SIG-M5 treated with dmso at 0.1 percent for 504 hours (cell line): ENCODE data around the gene ARV1.
A peak's percentile ranks its signal among the peaks of the same experiment; 100 is the strongest.
"Not testable (repeated sequence)": the region's sequence is repeated elsewhere in the genome, so short reads cannot be mapped to it uniquely, and the experiment has no call there.

Experiments
- DNase-seq: peaks from one replicate; lab custom pipeline; 2025; ENCODE audit not compliant: unreplicated experiment; lab: John Stamatoyannopoulos, UW

The ARV1 gene

DNA sequence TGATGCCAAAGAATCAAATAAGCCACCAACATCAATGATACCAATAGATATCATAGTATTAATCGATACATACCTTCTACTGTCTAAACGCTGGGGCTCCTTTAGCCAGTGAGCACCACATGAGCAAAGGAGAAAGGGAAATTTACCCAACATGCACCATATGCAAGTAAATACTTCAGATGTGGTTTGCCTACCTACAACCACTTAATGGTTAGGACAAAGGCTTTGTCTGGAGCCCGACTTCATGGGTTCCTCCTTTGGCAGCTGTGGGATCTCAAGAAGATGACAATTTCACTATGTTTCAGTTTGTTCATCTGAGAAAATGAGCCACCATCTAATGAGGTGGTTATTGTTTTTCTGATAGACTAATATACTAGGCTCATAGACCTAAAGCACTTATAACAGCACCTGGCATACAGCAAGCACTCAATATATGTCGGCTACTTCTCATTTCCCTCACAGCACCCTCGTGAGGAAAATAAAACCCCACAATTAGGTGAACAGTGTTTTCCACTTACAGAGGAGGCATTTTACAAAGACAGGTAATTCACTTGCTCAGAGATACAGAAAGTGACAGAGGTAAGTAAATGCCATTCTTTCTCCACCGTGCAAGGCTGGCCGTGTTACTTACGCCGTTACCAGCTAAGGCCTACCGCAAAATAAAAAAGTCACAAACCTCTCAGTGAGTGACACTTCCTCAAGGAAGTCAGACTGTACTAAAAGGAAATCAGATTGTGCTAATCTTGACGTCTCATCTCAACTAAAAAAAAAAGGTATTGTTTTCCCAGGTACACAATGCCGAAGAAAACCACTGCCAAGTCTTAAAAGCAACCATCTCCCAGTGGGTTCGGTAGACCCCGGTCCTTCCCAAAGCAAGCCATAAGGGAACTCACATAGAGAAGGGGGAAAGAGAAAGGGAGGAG lies 1.8 kb upstream of the ARV1 start:
- peak; percentile 46 for DNase-seq

DNA sequence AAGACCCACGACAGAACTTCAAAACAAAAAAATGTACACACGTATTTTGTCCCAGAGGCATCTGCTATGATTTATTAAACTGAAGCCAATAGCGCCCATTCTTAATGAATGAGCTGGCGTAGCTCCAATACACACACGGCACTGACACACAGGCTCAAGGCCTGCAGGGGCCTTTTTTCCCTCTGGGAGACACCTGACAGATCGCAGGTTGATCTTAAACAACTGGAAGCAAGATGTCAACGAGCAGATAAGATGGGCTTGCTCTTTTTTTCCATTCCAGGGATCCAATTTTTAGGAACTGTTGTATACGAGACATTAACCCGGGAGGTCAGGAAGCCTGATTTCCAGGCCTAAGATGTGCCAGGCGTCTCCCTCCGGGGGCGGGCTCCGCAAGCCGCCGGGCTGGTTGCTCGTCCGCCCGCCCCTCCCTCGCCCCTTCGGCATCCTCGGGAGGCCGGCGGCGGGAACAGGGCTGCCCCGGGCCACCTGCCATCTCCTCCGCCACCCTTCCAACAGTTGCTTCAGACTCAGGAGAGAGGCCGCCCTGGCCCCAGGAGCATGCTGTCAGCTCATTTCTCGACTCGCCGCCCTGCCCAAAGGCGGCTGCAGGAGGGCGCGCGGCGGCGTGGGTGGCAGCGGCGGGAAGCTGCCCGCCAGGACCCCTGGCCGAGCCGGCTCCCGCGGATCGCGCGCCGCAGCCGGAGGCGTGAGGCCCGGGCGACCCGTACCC lies 968 bp upstream of the ARV1 start:
- peak; percentile 25 for DNase-seq

DNA sequence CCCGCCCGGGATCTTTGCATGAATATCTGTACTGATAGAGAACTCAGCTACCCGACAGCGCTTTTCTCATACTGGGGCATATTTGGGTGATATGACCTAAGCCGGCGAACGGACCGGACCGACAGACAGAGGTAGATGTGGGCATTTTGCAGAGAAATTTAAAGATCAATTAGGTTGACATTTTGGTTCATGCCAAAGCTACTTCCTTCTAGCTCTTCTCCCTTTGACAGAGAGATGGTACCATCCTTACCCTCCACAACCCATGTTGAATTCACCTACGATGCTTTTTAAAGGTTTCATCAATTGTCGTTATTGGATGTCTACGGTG lies 459 bp downstream of the ARV1 start:
- DNase-seq = no peak

GRCh38 chr1:230979952-230980351 lies 1.1 kb downstream of the ARV1 start:
- no peak for DNase-seq

DNA sequence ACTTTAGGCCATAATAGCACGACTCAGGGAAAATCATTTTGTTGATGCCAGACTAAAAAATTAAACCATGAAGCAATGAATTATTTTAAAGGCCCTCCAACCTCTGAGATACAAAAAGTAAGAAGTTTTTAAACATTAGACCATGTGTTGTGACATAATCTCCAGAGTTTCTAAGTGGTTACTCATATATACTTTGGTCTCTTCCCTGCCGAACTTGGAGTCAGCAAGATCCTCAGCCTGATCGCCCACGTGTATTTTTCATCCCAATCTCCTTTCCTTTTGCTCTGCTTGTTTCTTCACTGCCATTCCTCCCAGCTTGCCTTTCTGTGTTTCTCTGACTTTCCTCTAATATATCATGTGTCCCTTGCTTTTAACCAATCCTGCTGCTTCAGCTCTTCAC lies 3.8 kb downstream of the ARV1 start:
- no peak for DNase-seq

DNA sequence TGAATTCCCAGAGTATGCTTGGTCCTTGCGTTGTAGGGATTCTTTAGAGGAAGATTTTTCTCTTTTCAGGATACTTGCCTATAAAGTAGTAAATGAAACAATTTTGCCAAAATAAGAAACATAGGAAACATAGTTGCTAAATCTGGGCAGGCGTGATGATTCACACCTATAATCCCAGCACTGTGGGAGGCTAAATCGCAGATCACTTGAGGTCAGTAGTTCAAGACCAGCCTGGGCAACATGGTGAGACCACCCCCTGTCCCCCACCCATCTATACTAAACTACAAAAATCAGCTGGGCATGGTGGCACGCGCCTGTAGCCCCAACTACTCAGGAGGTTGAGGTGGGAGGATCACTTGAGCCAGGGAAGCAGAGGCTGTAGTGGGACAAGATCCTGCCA lies 4.9 kb downstream of the ARV1 start:
- no peak for DNase-seq

GRCh38 chr1:230984622-230985515 lies 6.0 kb downstream of the ARV1 start:
- DNase-seq = not testable (repeated sequence)

- no peak for DNase-seq
Observed at GRCh38 chr1:230985711-230986110, 6.8 kb downstream of the ARV1 start.

GRCh38 chr1:230986976-230987375 lies 8.1 kb downstream of the ARV1 start:
- DNase-seq = no peak

- no peak for DNase-seq
Observed at GRCh38 chr1:230987448-230987847, 8.6 kb downstream of the ARV1 start.

DNA sequence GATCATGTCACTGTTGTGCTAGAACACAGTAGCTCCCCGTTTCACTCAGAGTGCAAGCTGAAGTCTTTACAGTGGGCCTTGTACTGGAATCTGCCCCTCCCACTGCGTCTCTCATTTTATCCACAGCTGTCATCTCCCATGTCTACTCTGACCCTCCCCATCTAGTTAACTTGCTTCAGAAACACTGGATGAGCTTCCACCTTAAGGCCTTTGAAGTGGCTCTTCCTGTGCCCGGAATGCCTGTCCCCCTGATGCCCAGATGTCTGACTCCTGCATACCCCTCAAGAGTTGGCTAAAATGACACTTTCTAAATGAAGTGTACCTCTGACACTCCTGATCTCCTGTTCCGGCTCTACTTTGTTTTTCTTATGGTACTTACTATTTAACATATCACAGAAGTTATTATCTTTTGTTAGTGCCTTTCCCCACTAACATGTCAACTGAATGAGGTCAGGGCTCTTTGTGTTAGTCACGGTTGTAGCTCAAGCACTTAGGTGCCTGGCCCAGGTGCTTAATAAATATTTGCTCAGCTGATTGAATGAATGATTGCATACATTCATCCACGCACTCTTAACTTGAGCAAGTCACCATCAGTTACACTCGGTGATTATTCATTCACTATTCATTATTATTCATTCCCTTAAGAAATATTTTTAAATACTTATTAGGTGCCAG lies 13.3 kb downstream of the ARV1 start:
- DNase-seq = no peak

GRCh38 chr1:230994860-230995259 lies 16.0 kb downstream of the ARV1 start:
- DNase-seq = no peak

- DNase-seq = no peak
Observed at GRCh38 chr1:231000201-231000600, 21.3 kb downstream of the ARV1 start.

- no peak for DNase-seq
Observed at GRCh38 chr1:231000639-231001038, 21.7 kb downstream of the ARV1 start.

GRCh38 chr1:231001892-231002291 lies 23.0 kb downstream of the ARV1 start:
- no peak for DNase-seq

GRCh38 chr1:231007535-231007934 lies 28.6 kb downstream of the ARV1 start:
- not testable (repeated sequence) for DNase-seq

DNA sequence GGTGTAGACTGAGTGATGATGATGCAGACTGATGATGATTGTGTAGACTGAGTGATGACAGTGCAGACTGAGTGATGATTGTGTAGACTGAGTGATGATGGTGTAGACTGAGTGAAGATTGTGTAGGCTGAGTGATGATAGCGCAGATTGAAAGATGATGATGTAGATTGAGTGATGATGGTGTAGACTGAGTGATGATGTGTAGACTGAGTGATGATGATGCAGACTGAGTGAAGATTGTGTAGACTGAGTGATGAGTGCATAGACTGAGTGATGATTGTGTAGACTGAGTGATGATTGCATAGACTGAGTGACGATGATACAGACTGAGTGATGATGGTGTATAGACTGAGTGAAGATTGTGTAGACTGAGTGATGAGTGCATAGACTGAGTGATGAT lies 32.5 kb downstream of the ARV1 start:
- no peak for DNase-seq

- no peak for DNase-seq
Observed at GRCh38 chr1:231011963-231012362, 33.1 kb downstream of the ARV1 start.

DNA sequence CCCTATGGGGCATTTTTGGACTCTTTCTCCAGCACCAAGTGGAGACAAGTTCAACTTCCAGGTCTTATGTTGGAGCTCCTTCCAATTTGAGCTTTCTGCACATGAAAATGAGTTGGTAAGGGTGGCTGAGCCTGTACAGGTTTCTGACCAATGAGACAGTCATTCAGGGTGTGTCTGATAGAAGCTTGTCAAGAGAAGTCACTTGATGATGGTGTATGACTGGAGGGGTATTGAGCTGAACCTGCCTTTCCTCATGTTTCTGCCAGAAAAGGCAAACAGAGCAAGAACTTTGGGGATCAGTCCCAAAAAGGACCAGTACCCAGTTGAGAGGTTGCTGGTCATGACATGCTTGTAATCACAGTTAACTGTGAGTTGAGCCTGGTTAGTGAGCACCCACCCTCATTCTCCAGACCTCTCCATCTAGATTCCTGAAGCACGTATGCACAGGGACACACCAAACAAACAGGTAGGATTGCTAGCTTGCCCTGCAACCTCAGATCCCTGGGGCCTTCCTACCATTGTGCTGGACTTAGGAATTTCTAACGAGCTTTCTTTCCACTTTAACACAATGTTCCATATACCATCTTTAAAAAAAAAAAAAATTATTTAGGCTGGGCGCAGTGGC lies 34.6 kb downstream of the ARV1 start:
- no peak for DNase-seq

DNA sequence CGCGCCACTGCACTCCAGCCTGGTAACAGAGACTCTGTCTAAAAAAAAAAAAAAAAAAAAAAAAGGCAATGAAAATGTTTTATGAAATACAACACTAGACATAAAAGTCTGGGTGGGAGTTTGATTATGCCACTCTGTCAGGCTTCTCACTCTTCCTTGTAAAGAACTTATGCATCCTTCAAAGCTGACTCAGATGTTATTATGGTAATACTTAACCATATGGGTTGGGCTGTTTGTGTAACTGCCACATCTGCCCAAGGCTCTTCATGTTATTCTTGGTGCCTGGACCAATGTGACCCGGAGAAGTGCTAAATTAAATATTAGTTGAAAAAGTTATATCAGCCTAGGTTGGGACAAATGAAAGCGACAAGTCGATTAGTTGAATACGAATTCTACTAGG lies 37.3 kb downstream of the ARV1 start:
- DNase-seq = no peak
